T-helper 9 cell (primary cell): ENCODE measurements around the gene SLC39A11.
"Not testable (repeated sequence)": the region's sequence is repeated elsewhere in the genome, so short reads cannot be mapped to it uniquely, and the experiment has no call there.

Experiments used
- DNase-seq: peaks from one replicate; pipeline ENCODE4 v3.0.0-alpha.2; 2020

SLC39A11 gene

GRCh38 chr17:72903522-72903921, 189.0 kb downstream of the SLC39A11 start:
- DNase-seq = no peak

GRCh38 chr17:72901657-72902056, 190.8 kb downstream of the SLC39A11 start:
- no peak for DNase-seq

- DNase-seq = no peak
These were observed 191.4 kb downstream of the SLC39A11 start for GRCh38 chr17:72901083-72901482.

- no peak for DNase-seq
These were observed 191.9 kb downstream of the SLC39A11 start for GRCh38 chr17:72900654-72900971.

- no peak for DNase-seq
These were observed 193.8 kb downstream of the SLC39A11 start for GRCh38 chr17:72898725-72899124.

GRCh38 chr17:72896288-72896687, 196.2 kb downstream of the SLC39A11 start:
- DNase-seq = not testable (repeated sequence)

- DNase-seq = no peak
These were observed 200.9 kb downstream of the SLC39A11 start for GRCh38 chr17:72891627-72892026.

- DNase-seq = no peak
These were observed 201.8 kb downstream of the SLC39A11 start for GRCh38 chr17:72890711-72891110.

- DNase-seq = no peak
These were observed 204.6 kb downstream of the SLC39A11 start for GRCh38 chr17:72887917-72888316.

GRCh38 chr17:72887322-72887721, 205.2 kb downstream of the SLC39A11 start:
- no peak for DNase-seq

- DNase-seq = no peak
These were observed 205.9 kb downstream of the SLC39A11 start for GRCh38 chr17:72886622-72887021.

- no peak for DNase-seq
These were observed 208.4 kb downstream of the SLC39A11 start for GRCh38 chr17:72884066-72884465.

GRCh38 chr17:72883351-72883750, 209.1 kb downstream of the SLC39A11 start:
- DNase-seq = no peak

- DNase-seq = no peak
These were observed 210.1 kb downstream of the SLC39A11 start for GRCh38 chr17:72882426-72882825.

GRCh38 chr17:72879877-72880276, 212.6 kb downstream of the SLC39A11 start:
- no peak for DNase-seq

GRCh38 chr17:72878975-72879660, 213.4 kb downstream of the SLC39A11 start:
- no peak for DNase-seq

- DNase-seq = no peak
These were observed 215.1 kb downstream of the SLC39A11 start for GRCh38 chr17:72877348-72877747.

- no peak for DNase-seq
These were observed 216.1 kb downstream of the SLC39A11 start for GRCh38 chr17:72876413-72876812.

- DNase-seq = no peak
These were observed 217.1 kb downstream of the SLC39A11 start for GRCh38 chr17:72875361-72875760.

- no peak for DNase-seq
These were observed 220.1 kb downstream of the SLC39A11 start for GRCh38 chr17:72872396-72872795.

GRCh38 chr17:72870367-72870985, 222.0 kb downstream of the SLC39A11 start:
- no peak for DNase-seq

GRCh38 chr17:72869630-72870029, 222.9 kb downstream of the SLC39A11 start:
- no peak for DNase-seq

- no peak for DNase-seq
These were observed 226.5 kb downstream of the SLC39A11 start for GRCh38 chr17:72865954-72866353.

- DNase-seq = no peak
These were observed 228.8 kb downstream of the SLC39A11 start for GRCh38 chr17:72863526-72864211.
